Measurements from ENCODE around the gene MTERF2. TPM values are rescaled to one million over a fixed set of nuclear protein-coding genes. Genes with fewer than 3 reads are reported as not detected.

The MTERF2 gene
- total and polyA plus RNA-seq, 2 of the 13 experiments (the other 11 are each of a cell fraction or from before 2014, with no cell fraction given): 8.0 to 11.6 TPM

GRCh38 chr12:106984588-106985137, 2.3 kb downstream of the MTERF2 start (continued):
- TF ChIP-seq KDM5B (CRISPR knock-in tag; IDR thresholded peaks at IDR 0.05; ENCODE audit: borderline replicate concordance): no peak

- H3K36me3 ChIP-seq (replicated peaks in 1 of 2; ENCODE audit: control insufficient read depth in 1 of 2, insufficient read depth in 2 of 2, low read length in 2 of 2): peaks cover 3 to 9% of the 10 kb centered on the region in 2 experiments; a peak in 1 of 5 replicates
- in situ Hi-C loops (cut with HindIII; ENCODE audit: extremely low pct_ligation_motif_present, low pct_unique_long_range_greater_than_20kb): no loop called here
- TF ChIP-seq ZBTB38 (CRISPR knock-in tag; IDR thresholded peaks at IDR 0.05) (no peak), PAXIP1 (CRISPR knock-in tag; conservative IDR thresholded peaks at IDR 0.05) (no peak), SP1 (IDR thresholded peaks at IDR 0.05) (no peak), SP1 (CRISPR knock-in tag; IDR thresholded peaks at IDR 0.05) (no peak), MYC (CRISPR knock-in tag; IDR thresholded peaks at IDR 0.05; ENCODE audit: borderline replicate concordance) (no peak), ZSCAN29 (CRISPR knock-in tag; conservative IDR thresholded peaks at IDR 0.05) (no peak), SNRNP70 (IDR thresholded peaks at IDR 0.05; ENCODE audit: low read depth, low read length) (no peak), NFKBIZ (CRISPR knock-in tag; IDR thresholded peaks at IDR 0.05) (no peak), GZF1 (CRISPR knock-in tag; IDR thresholded peaks at IDR 0.05) (no peak), ZNF17 (CRISPR knock-in tag; IDR thresholded peaks at IDR 0.05) (no peak), ZNF788 (CRISPR knock-in tag; IDR thresholded peaks at IDR 0.05; ENCODE audit: borderline replicate concordance) (no peak), PHF8 (CRISPR knock-in tag; IDR thresholded peaks at IDR 0.05) (no peak), ETV5 (CRISPR knock-in tag; IDR thresholded peaks at IDR 0.05; ENCODE audit: borderline replicate concordance) (no peak), ZNF749 (CRISPR knock-in tag; IDR thresholded peaks at IDR 0.05; ENCODE audit: borderline replicate concordance) (no peak), GTF2F1 (IDR thresholded peaks at IDR 0.05; ENCODE audit: low read length) (no peak), DNMT3B (CRISPR knock-in tag; conservative IDR thresholded peaks at IDR 0.05) (no peak), ESRRA (CRISPR knock-in tag; IDR thresholded peaks at IDR 0.05; ENCODE audit: low read depth) (no peak), ZNF292 (CRISPR knock-in tag; IDR thresholded peaks at IDR 0.05; ENCODE audit: borderline replicate concordance, low read depth) (no peak), ZNF225 (CRISPR knock-in tag; IDR thresholded peaks at IDR 0.05) (no peak), ZNF564 (CRISPR knock-in tag; IDR thresholded peaks at IDR 0.05) (no peak)
- no peaks in the 10 kb centered on the region for H4K20me1 ChIP-seq (ENCODE audit: insufficient read depth, low read length)
- intact Hi-C loops (cut with micrococcal nuclease; ENCODE audit: unreplicated experiment): no loop called here
- peaks cover 16% of the 10 kb centered on the region for H3K79me2 ChIP-seq (ENCODE audit: insufficient read depth, low read length)
- peaks cover 40% of the 10 kb centered on the region for H3K4me1 ChIP-seq (ENCODE audit: insufficient read depth, low read length)
- no TSS peak for BruUV-seq (replicated peaks)
- 96% methylated on average over 1 of the region's 1 CpG for WGBS (ENCODE audit: low lambda C conversion rate)
- no peak for DNase-seq (ENCODE audit: low spot score)
- CTCF ChIA-PET (ENCODE audit: low intra/inter-chr PET ratio, low total read pairs): no interaction called here
- H3K9me3 ChIP-seq (ENCODE audit: low read length): no peaks in the 10 kb centered on the region
- no peak overlapping the region for H2AFZ ChIP-seq (ENCODE audit: low read length)
- no peak for FAIRE-seq
- POLR2A ChIA-PET: interaction anchor here (2.0 kb wide), 1 partner anchor 26 kb away, joined by 7 read pairs; the partner anchor contains the start of gene TMEM263
- H3K9ac ChIP-seq (ENCODE audit: insufficient read depth, low read depth, low read length): no peak overlapping the region
- no peak overlapping the region for H3K4me2 ChIP-seq (ENCODE audit: low read depth, low read length)
- H3K27ac ChIP-seq (ENCODE audit: extremely low read length, insufficient read depth, low read length): no peak overlapping the region
- no peak overlapping the region for H3K4me3 ChIP-seq (replicated peaks in 1 of 3; ENCODE audit: insufficient read depth in 1 of 3, low read depth in 2 of 3, low read length in 3 of 3)
- no peaks in the 10 kb centered on the region; a peak in 1 of 5 replicates for H3K27me3 ChIP-seq (ENCODE audit: control insufficient read depth in 1 of 2, insufficient read depth in 2 of 2, low read length in 2 of 2)
- no peak for ATAC-seq
Observed at GRCh38 chr12:106982229-106982628, 4.7 kb downstream of the MTERF2 start.
